ENCODE measurements around the gene FGF1.
"Not testable (repeated sequence)": the region's sequence is repeated elsewhere in the genome, so short reads cannot be mapped to it uniquely, and the experiment has no call there.

Gene FGF1

DNA sequence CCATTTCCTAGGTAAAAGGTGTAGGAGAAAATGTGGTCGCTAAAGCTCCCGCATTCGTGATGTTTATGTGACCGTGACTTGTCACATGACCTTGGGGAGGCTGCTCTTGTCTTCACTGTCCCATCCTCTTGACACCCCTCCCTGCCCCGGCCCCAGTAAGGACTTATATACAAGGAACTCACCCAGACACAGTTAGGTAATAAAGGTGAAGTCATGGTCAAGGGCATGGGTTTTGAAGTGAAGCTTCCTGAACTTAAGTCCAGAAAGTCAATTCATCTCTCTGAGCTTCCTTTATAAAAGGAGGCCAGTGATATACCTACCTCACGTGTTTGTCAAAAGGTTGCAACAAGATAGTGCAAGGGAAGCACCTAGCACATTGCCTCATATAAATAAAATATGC is 17.6 kb downstream of the FGF1 start:
- DNase-seq (ENCODE audit: low spot score), result no peak

DNA sequence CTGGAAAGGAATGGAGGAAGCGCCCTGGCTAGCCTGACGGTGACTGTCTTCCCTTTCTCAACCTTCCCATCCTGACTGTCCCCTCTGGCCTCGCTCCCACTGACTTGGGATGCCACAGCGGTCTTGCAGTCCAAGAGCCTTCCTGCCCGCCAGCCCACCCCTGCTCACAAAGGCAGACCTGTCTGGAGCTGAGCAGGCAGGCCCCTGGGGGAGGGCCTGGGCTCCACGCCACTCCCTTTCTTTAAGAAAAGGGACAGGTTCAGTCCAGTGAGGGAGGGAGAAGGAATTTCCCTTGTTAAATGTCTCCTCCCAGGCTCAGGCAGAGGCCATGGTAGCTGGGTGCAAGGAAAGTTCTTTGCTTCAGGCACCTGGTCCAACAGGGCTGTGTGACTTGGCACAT is 18.1 kb downstream of the FGF1 start:
- DNase-seq (ENCODE audit: low spot score), result no peak

DNA sequence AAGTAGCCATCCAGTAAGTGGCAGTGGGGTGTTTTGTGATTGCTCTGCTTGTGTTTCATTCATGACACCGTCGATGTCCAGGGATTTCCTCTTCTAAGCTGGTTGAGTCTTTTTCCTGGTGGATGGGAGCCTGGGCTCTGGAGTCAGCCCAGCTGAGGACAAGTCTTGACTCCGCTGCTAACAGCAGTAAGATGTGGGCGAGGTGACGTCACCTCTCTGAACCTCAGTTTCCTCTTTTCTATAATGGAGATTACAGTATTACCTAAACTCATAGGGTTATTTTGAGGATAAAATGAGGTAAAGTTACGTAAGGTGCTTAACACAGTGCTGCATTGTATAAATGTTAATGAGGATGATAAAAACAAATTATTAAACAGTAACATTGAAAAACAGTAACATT is 21.3 kb downstream of the FGF1 start:
- DNase-seq (ENCODE audit: low spot score), result no peak

DNA sequence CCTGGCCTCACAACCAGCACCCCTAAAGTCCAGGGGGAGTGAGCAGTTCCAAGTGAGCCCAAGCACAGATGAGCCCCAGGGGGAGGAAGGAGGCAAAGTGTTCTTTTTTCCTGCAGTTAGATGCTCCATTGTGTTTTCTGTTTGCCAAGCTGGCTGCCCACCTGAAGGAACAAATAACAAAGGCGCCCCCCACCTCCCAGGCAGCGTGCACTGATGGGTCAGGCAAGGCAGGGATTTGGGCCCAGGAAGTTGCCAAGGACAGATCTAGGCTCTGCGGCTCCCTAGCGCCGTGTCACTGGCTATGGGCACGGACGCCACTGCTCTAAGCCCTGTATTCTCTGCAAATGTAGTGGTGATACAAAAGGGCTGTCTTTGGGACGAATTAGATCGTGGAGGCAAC is 21.8 kb downstream of the FGF1 start:
- no peak for DNase-seq (ENCODE audit: low spot score)

DNA sequence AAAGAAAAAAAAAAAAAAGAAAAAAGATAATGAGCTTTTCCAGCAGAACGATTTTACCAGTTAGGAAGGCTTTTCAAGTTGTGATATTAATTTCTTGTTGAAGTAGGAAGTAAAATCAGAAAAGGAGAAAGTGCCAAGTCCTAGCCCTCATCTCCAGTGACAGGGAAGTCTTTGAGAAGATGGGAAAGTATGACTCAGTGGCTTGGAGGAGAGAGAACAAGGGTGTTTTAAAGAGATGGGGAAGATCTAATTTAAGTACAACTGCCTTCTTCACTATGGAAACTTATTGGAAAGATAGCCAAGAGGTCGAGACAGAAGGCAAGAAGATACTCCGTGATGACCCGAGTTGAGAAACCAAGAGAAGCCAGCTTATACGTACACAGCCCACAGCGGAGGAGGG is 22.6 kb downstream of the FGF1 start:
- no peak for DNase-seq (ENCODE audit: low spot score)

DNA sequence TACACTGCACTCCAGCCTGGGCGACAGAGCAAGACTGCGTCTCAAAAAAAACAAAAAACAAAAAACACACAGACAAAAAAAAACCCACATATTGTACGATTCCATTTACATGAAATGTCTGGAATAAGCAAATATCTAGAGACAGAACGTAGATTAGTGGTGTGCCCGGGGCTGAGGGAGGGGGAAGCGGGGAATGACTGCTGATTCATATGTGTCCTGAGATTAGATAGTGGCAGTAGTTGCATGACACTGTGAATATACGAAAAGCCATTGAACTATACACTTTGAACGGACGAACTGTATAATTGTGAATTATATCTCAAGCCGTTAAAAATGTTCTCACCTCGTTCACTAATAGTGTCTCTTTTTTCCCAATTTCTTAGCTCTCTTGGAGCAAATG is 23.9 kb downstream of the FGF1 start:
- DNase-seq (ENCODE audit: low spot score), result no peak

DNA sequence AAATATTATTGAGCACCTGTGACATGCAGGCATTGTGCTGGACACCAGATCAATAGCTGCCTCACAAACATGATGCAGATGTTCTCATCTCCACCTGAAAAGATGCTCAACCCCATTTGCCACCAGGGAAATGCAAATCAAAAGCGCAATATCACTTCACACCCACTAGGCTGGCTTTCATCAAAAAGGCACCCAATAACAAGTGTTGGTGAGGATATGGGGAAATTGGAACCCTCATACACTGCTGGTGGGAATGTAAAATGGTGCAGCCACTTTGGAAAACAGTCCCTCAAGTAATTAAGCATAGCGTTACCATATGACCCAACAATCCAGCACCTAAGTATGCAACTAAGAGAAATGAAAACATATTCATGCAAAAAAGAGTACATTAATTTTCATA is 24.7 kb downstream of the FGF1 start:
- DNase-seq (ENCODE audit: low spot score), result no peak

DNA sequence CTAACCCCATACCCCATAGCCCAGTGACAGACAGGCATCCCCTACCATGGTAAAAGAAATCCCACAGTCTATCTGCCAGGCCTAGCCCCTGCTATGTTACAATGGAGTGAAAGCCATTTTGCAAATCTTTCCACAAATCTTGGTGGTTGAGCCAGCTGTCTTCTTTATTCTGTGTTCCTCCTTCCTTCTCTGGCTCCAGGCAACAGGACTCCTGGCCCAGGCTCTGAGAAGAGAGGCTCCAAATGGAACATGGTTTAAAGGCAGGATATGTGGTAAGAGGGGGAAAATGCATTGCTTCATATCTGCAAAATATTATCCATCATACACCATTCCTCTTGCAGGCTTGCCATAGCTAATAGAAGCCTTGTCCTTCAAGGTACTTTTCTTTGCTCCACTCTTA is 25.2 kb downstream of the FGF1 start:
- no peak for DNase-seq (ENCODE audit: low spot score)

DNA sequence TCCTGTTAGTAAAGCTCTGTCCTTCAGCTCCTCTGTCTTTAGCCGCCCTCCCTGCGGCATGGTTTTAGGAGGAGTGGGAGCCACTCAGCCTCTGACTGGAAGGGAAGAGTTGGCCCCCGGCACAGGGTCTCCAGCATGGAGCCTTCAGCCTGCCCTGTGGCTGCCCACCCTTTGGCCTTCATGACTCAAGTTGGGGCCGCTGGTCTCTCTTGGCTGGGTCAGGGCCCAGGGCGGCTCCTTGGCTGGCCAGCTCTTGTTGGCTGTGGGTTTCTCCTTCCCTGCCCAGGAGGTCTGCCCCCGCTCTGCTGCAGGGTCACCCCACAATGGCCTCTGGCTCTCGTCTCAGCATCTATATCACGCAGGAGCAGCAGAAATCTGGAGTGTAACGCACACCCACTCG is 25.7 kb downstream of the FGF1 start:
- no peak for DNase-seq (ENCODE audit: low spot score)

DNA sequence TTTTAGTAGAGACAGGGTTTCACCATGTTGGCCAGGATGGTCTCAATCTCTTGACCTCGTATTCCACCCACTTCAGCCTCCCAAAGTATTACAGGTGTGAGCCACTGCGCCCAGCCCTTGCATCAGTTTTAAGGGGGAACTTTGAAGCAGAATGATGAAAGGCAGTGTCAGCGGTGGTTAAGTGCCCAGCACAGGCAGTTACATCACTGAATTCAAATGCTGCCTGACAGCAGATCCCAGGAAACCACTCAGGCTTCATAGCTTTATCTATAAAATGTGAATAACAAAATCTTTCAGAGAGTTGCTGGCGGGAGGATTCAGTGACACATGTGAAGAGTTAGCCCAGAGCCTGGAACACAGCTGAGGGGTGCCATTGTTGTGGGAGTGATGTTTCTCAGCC is 26.5 kb downstream of the FGF1 start:
- DNase-seq (ENCODE audit: low spot score), result peak; percentile 46

DNA sequence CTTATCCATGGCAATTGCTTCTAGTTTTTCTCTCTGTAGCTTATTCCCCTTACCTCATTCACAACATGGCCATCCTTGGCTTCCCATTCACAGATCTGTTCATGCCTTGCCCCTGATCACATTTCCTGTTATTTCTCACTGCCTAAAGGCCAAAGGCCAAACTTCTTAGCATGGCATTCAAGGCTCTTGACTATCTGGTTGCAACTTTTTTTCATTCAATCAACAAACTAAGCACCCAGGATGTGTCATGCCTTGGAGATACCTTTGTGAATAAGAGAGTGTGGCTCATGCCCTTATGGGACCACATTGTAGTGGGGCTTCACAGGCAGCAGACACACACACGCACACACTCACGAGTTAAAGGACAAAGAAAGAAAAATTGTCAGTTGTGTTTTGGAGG is 27.6 kb downstream of the FGF1 start:
- no peak for DNase-seq (ENCODE audit: low spot score)

DNA sequence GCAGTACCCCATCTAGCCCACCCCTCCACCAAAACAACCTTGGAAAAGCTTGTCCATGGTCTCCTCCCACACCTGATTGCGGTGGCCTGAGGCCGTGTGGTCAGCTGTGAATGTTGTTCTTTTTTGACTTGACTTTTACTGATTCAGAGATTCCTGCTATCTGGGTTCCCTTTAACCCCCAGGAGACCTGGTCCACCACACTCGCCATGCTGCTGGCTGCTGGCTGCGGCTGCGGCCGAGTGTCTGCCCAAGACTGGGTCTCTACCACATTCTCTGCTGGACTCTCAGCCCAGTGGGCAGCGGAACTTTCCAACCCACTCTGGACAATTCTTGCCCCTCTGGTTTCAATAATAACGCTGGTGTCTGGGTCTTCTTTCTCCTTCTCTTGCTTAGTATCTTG is 28.4 kb downstream of the FGF1 start:
- no peak for DNase-seq (ENCODE audit: low spot score)

DNA sequence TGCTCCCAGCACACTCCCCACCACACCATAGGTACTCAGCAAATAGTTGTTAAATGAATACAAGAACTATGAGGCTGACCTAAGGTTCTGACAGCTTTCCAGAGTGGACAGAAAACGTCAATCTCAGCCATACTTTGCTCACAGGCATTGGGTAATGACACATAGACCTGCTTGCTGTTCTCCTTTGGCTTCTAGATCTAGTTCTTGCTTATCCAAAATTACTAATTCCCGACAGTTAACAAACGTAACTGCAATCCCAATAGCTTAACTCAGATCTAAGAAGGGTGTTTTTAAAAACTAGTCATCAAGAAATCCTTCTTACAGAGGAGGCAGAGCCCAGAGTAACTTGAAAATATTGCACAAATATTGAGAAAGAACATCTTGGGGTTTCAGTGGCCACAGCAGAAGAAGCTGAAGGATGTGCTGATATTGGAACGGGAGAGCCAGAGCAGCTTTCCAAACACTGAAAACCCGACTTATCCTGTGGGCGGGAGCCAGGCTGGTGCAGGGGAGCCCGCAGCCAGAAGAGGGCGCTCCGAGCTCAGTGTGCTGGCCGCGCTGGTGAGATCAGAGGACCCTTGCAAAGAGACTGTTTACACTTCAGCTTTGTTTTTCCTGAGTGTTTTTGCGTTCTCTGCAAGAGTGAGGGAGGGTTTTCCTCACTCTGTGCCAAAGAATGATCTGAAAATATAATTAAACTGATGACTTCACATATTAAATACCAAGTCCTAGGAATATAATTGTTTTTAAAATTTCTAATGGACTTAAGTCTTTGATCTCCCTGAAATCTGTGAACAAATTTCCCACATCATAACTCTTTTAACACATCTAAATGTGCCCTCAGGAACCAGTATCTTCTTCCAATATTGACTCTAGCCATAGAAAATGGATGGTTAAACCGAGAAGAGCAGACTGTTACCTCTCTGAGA is 30.3 kb downstream of the FGF1 start:
- peak; percentile 93 for DNase-seq (ENCODE audit: low spot score)

DNA sequence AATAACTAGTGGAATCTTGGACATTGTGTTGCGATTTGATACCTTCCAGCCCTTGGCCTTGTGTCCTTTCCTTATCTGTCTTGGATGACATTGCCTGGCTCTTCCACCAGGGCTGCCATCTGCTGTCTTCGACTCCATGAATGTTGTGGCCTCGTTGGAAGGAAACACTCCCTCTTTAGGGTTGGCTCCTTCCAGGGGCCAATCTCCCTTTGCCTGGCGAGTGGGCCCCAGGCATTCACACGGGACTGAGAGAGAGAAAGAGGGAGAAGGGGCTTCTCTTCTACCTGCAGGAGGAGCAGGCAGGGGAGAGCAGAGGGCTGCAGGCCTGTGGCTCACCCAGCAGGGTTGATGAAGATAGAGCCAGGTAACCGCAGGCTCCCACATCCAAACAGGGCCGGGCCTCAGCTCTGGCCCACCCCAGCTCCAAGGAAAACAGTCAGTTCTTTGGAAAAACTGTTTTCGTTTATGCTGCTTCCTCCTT is 31.3 kb downstream of the FGF1 start:
- no peak for DNase-seq (ENCODE audit: low spot score)

DNA sequence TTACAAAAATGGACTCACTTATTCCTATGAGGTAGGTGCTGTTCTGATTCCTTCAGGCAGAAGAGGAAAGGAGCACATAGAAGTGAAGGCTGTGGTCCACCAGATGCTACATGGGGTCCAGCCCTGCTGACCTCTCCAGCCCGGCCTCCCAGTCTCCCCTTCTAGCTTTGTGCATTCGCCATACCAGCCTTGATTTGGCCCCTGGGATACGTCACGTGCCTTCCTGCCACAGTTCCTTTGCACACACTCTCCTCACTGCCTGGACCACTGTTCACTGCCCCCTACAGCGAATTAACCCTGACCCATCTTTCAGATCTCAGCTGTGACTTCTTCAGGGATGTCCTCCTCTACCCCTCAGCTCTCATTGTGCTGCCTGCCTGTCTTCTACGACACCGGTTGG is 32.6 kb downstream of the FGF1 start:
- DNase-seq (ENCODE audit: low spot score), result no peak

DNA sequence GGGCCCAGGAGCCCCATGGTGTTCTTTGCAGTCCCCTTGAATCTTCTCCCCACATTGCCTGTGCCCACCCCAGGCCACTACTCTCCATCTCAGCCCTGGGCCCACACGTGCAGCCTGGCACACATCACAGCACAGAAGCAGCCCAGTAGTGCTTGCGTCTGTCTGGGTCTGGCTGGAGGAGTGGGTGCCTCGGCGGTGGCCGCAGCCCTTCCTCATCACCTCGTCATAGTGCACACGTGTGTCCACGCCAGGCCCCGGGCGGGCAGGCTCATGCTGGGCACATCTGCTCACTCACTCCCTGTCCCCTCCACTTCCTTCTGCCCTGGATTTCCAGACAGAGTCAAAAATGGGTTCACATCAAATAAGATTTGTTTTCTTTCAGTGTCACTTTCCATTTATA is 33.3 kb downstream of the FGF1 start:
- no peak for DNase-seq (ENCODE audit: low spot score)

DNA sequence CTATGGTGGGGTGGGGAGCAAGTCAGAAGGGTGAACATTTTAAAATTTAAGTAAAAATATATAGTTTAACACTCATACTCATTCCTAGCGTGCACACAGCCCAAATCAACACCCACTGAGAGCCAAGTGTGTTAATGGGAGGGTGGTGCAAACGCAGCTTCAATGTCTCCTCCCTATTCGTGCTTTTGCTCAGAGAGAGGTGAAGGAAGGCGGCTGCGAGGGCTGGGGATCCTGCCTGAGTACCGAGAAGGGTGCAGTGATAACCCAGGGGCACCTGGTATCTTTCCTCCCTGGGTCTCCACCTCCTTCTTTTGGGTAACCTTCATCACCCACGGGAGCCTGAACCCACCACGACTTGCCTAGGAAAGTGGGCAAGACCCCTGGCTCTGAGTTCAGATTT is 35.0 kb downstream of the FGF1 start:
- DNase-seq (ENCODE audit: low spot score), result no peak

DNA sequence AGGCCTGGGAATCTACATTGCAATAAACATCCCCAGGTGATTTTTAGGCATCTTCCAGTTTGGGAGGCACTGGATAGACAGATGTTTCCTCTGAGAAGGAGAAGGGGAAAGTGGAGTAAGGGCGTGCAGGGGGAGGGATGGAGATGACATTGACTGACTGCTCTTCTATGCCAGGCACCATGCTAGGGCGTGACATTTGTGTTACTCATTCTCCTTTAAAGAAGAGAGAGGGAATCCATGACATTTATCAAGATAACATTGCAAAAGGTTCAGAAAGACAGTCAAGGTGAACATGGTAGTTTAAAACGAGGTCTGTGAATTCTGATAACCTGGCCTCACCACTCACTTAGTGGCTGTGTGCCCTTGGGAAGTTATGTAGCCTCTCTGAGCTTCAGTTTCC is 35.8 kb downstream of the FGF1 start:
- no peak for DNase-seq (ENCODE audit: low spot score)

DNA sequence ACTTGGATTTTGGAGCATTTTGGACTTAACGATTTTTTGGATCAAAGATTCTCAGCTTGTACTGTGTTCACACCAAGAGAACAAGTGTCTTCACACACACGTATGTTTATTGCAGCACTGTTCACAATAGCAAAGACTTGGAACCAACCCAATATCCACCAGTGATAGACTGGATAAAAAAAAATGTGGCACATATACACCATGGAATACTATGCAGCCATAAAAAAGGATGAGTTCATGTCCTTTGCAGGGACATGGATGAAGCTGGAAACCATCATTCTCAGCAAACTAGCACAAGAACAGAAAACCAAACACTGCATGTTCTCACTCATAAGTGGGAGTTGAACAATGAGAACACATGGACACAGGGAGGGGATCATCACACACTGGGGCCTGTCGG is 37.8 kb downstream of the FGF1 start:
- DNase-seq (ENCODE audit: low spot score), result not testable (repeated sequence)

DNA sequence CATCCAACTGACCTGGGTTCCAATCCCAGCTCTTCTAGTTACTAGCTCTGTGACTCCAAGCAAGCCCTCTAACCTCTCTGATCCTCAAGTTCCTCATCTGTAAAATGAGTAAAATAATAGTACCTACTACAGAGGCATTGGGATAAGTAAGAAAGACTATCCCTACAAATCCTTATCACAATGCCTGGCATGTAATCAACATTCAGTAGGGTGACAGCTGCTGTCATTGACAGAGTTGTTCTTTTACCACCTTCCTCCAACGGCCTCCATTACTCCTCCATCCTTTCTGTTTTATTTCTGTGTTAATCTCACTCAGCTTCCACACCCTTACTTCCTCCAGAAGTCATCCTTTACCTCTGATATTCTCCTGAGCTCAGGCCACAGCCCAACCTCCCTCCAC is 40.4 kb downstream of the FGF1 start:
- DNase-seq (ENCODE audit: low spot score), result no peak

DNA sequence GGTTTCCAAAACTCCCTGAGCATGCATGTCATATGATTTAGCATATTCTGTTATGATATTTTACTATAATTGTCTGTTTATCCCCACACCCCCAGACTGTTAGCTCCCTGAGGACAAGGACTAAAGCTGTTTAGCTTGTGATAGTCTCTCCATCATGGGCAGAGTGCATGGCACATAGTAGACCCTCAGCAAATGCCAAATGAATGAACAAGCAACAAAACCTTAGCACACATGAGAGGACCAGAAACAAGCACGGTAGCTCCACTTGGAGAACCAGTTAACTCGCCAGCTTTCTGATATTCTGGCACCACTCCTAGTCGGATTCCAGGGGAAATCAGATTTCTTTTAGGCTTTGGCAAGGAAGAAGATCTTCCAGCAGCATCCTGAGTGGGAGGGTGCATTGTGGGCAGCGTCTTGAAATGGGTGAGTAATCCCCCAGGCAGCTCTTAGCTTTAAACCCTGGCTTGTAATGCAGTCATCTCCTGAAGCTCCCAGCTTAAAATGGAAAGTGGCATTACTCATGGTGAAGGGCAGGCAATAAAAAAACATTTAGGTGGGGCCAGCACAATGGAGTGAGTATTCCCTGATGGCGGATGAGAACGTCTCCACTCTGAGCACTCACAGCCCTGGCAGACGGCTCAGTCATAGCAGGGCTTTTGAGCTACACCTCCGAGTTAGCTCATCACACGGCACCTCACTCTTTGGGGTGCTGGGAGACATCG is 41.1 kb downstream of the FGF1 start:
- no peak for DNase-seq (ENCODE audit: low spot score)

DNA sequence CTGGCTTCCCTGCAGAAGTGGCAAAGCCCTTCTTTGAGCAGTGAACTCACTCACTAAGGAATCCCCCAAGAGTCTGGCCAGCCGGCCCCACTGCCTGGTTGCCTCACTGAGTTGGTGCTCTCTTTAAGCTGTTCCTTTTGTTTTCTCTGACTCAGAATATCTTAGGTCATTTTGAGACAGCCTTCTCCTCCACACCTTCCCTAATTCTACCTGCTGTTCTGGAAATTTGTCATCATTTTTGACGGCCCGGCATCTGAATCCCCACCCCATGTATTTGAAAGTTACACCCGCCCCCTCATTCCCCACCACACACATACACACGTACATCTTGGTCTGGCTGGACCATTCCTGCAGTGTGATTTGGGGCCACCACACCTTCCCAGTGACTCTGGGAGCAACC is 41.8 kb downstream of the FGF1 start:
- DNase-seq (ENCODE audit: low spot score), result no peak

DNA sequence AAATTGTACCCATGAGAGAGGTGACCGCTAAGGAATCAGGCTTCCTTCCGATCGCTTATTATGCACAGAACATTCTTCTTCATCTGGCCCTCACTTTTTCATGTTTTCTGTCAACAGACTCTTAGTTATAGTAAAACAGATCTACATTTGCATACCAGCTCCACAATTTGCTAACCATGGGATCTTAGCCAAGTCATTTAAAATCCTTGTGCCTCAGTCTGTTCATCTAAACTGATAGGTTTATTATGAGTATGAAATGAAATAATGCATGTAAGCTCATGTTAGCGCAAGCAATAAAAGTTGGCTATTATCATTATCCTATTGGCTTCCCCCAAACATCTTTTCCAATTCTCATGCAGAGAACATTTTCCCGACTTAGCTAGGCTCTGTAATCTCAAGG is 42.3 kb downstream of the FGF1 start:
- DNase-seq (ENCODE audit: low spot score), result no peak
